ENCODE results near the gene CTU2. TPM values are rescaled to one million over a fixed set of nuclear protein-coding genes. Genes with fewer than 3 reads are reported as not detected.

CTU2 gene
- polyA plus RNA-seq, 1 of the 3 experiments (the other 2 are of a cell fraction) = 16.2 TPM

DNA sequence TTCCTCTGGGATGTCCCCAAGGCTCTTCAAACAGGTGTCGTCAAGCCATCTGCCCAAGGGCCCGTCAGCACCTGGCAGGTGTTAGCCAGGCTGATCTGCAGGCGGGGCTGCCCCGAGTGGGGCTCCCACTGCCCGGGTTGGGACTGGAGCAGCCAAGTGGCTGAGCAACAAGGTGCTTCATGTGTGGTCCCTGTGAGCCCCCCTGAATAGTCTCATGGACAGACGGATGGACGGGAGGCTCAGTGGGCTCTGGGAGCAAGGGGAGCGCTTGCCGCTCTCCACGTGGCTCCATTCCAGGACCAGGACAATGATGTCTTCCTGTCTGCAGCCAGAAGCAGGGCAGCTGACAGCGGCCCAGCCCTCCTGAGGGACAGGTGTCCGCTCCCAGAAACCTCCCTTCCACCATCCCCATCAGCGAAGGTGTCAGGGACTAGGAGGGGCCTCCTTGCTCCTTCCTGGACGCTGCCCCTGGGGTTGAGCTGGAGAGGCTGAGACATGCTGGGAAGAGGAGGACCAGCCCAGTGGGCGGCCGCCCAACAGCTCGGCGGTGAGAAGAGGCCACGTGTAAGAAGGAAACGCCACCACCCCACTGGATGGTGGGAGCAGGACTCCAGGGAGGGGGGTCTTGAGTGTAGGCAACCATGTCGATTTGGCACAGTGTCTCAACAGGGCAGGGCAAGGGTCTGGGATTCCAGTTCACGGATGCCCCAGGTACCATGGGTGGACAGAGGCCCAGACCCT is 29.6 kb upstream of the CTU2 start:
- Histone ChIP-seq H3F3A (replicated peaks; ENCODE audit: insufficient read depth) (no peaks in the 10 kb centered on the region), H3K9ac (no peak overlapping the region), H3K9me2 (no peaks in the 10 kb centered on the region), H3K27ac (ENCODE audit: low read depth in 2 of 2, low read length in 1 of 2) (no peak overlapping the region), H3K4me1 (ENCODE audit: control insufficient read depth in 1 of 2, insufficient read depth in 2 of 2, low read depth in 1 of 2, low read length in 1 of 2) (peaks cover 0 to 5% of the 10 kb centered on the region in 2 experiments; a peak in 1 of 4 replicates), H2AFZ (ENCODE audit: low read depth) (no peak overlapping the region), H3K4me2 (no peak overlapping the region), H3K27me3 (ENCODE audit: insufficient read depth) (no peaks in the 10 kb centered on the region), H3K79me2 (ENCODE audit: insufficient read depth) (no peaks in the 10 kb centered on the region), H4K20me1 (ENCODE audit: insufficient read depth) (no peaks in the 10 kb centered on the region), H3K9me3 (no peaks in the 10 kb centered on the region), H3K36me3 (replicated peaks in 1 of 2; ENCODE audit: control insufficient read depth in 1 of 2, insufficient read depth in 2 of 2, low read length in 1 of 2) (no peaks in the 10 kb centered on the region), H3K4me3 (ENCODE audit: low read depth in 2 of 2, low read length in 1 of 2) (no peak overlapping the region)
- DNase-seq = no peak
- no peak for TF ChIP-seq MXI1 (IDR thresholded peaks at IDR 0.05; ENCODE audit: low read depth, low read length)
- TF ChIP-seq GATA2 (CRISPR knock-in tag; IDR thresholded peaks at IDR 0.05) = no peak
- TF ChIP-seq, protein P1, sequence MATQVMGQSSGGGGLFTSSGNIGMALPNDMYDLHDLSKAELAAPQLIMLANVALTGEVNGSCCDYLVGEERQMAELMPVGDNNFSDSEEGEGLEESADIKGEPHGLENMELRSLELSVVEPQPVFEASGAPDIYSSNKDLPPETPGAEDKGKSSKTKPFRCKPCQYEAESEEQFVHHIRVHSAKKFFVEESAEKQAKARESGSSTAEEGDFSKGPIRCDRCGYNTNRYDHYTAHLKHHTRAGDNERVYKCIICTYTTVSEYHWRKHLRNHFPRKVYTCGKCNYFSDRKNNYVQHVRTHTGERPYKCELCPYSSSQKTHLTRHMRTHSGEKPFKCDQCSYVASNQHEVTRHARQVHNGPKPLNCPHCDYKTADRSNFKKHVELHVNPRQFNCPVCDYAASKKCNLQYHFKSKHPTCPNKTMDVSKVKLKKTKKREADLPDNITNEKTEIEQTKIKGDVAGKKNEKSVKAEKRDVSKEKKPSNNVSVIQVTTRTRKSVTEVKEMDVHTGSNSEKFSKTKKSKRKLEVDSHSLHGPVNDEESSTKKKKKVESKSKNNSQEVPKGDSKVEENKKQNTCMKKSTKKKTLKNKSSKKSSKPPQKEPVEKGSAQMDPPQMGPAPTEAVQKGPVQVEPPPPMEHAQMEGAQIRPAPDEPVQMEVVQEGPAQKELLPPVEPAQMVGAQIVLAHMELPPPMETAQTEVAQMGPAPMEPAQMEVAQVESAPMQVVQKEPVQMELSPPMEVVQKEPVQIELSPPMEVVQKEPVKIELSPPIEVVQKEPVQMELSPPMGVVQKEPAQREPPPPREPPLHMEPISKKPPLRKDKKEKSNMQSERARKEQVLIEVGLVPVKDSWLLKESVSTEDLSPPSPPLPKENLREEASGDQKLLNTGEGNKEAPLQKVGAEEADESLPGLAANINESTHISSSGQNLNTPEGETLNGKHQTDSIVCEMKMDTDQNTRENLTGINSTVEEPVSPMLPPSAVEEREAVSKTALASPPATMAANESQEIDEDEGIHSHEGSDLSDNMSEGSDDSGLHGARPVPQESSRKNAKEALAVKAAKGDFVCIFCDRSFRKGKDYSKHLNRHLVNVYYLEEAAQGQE (IDR thresholded peaks at IDR 0.05; ENCODE audit: low read depth, low read length) = no peak
- no peak for TF ChIP-seq NFIC (IDR thresholded peaks at IDR 0.05; ENCODE audit: borderline replicate concordance)
- TF ChIP-seq TAF1 (IDR thresholded peaks at IDR 0.05; ENCODE audit: borderline replicate concordance, low read depth, low read length) = no peak
- no peak for TF ChIP-seq JUND (IDR thresholded peaks at IDR 0.05)
- TF ChIP-seq RCOR1 (IDR thresholded peaks at IDR 0.05; ENCODE audit: low read length) = no peak
- no peak for TF ChIP-seq FOXM1 (IDR thresholded peaks at IDR 0.05; ENCODE audit: low read depth)
- POLR2A ChIA-PET = no interaction called here
- CTCF ChIA-PET = interaction anchor here (1.4 kb wide), 1 partner anchor 8 kb away, joined by 5 read pairs; no protein-coding TSS in a partner anchor
- 85% methylated on average over 12 of the region's 22 CpGs for WGBS (ENCODE audit: low lambda C conversion rate)

DNA sequence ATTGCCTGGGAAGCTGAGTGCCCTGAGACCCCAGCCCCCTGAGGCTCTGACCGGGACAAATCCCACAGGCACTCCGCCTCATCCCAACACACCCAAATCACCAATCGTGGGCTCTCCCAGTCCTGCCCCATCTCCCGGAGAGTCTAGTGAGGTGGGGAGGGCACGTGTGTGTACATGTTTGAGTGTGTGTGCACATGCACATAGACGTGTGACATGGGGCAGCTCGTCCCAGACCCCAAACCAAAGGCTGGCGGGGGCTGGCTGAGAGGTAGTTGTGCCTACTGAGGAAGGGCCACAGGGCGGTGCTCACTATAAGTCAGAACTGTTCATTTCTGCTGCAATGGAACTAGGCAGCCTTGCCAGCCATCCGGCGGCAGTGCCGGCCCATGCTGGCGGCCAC is 28.6 kb upstream of the CTU2 start:
- Histone ChIP-seq H3K36me3 (replicated peaks in 1 of 2; ENCODE audit: control insufficient read depth in 1 of 2, insufficient read depth in 2 of 2, low read length in 1 of 2) (no peaks in the 10 kb centered on the region), H2AFZ (ENCODE audit: low read depth) (no peak overlapping the region), H3K79me2 (ENCODE audit: insufficient read depth) (no peaks in the 10 kb centered on the region), H3K9me3 (no peaks in the 10 kb centered on the region), H3K27me3 (ENCODE audit: insufficient read depth) (no peaks in the 10 kb centered on the region), H3K4me1 (ENCODE audit: control insufficient read depth in 1 of 2, insufficient read depth in 2 of 2, low read depth in 1 of 2, low read length in 1 of 2) (peaks cover 0 to 5% of the 10 kb centered on the region in 2 experiments; a peak in 1 of 4 replicates), H3K9ac (no peak overlapping the region), H3K4me2 (no peak overlapping the region), H3K4me3 (ENCODE audit: low read depth in 2 of 2, low read length in 1 of 2) (no peak overlapping the region), H3K9me2 (no peaks in the 10 kb centered on the region), H3K27ac (ENCODE audit: low read depth in 2 of 2, low read length in 1 of 2) (no peak overlapping the region), H3F3A (replicated peaks; ENCODE audit: insufficient read depth) (no peaks in the 10 kb centered on the region), H4K20me1 (ENCODE audit: insufficient read depth) (no peaks in the 10 kb centered on the region)
- no peak for DNase-seq
- CTCF ChIA-PET = no interaction called here
- TF ChIP-seq EP300 (IDR thresholded peaks at IDR 0.05; ENCODE audit: borderline replicate concordance in 1 of 2, low read depth in 1 of 2, low read length in 1 of 2) = no peak
- TF ChIP-seq, protein P2, sequence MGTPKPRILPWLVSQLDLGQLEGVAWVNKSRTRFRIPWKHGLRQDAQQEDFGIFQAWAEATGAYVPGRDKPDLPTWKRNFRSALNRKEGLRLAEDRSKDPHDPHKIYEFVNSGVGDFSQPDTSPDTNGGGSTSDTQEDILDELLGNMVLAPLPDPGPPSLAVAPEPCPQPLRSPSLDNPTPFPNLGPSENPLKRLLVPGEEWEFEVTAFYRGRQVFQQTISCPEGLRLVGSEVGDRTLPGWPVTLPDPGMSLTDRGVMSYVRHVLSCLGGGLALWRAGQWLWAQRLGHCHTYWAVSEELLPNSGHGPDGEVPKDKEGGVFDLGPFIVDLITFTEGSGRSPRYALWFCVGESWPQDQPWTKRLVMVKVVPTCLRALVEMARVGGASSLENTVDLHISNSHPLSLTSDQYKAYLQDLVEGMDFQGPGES (IDR thresholded peaks at IDR 0.05; ENCODE audit: low read depth, low read length) = no peak
- no peak for TF ChIP-seq NFIC (IDR thresholded peaks at IDR 0.05; ENCODE audit: borderline replicate concordance)
- no peak for TF ChIP-seq MXI1 (IDR thresholded peaks at IDR 0.05; ENCODE audit: low read depth, low read length)
- no peak for TF ChIP-seq MEF2A (IDR thresholded peaks at IDR 0.05; ENCODE audit: borderline replicate concordance, low read depth)
- TF ChIP-seq RCOR1 (IDR thresholded peaks at IDR 0.05; ENCODE audit: low read length) = no peak
- no peak for TF ChIP-seq TAF1 (IDR thresholded peaks at IDR 0.05; ENCODE audit: borderline replicate concordance, low read depth, low read length)
- no peak for TF ChIP-seq POLR2AphosphoS5 (IDR thresholded peaks at IDR 0.05; ENCODE audit: low read depth, low read length)
- TF ChIP-seq RXRA (IDR thresholded peaks at IDR 0.05; ENCODE audit: borderline replicate concordance, low read depth) = no peak
- TF ChIP-seq JUND (IDR thresholded peaks at IDR 0.05) = no peak
- TF ChIP-seq, protein P3, sequence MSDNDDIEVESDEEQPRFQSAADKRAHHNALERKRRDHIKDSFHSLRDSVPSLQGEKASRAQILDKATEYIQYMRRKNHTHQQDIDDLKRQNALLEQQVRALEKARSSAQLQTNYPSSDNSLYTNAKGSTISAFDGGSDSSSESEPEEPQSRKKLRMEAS (IDR thresholded peaks at IDR 0.05; ENCODE audit: low read depth) = no peak
- no peak for TF ChIP-seq ELF1 (IDR thresholded peaks at IDR 0.05)
- POLR2A ChIA-PET = no interaction called here
- 43% methylated on average over 9 of the region's 13 CpGs for WGBS (ENCODE audit: low lambda C conversion rate)
